NCI-H1417 treated with DMSO at 0.1 percent for 48 hours (cell line): Measurements from ENCODE around the gene OBI1.

Source experiments
- DNase-seq: peaks from one replicate; lab custom pipeline; 2025; lab: John Stamatoyannopoulos, UW

Gene OBI1

DNA sequence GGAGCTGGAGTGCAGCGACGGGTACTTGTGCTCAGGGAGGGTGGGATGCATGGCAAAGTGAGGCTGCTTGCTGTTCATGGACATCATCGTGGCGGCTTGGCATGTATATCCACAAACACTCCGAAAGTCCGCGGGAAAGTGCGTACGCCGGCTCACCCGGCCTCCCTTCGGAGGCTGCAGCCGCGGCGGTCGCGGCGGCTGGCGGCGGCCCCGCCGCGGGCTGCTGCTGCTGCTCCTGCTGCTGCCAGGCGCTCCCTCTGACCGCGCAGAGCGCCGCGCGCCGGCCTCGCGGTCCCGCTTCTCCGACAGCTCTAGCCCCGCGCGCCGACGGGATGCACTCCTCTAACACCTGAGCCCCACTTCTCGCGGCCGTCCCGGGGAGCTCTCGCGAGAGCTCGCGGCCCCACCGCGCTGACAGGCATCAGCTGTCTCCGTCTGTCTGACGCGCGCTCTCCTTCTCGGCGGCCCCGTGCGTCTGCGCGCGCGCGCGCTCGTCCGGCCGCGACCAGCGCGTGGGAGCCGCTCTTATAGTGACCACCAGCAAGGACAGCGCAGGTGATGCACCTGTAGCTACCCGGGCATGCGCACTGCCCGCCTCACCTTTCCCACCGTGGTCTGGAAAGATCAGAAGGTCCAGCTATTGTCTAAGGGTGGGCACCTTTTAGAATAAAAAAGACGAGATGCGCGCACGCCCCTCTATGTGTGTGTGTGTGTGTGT is 55.6 kb downstream of the OBI1 start, which contains the start of gene POU4F1:
Gene POU4F1, minus strand, starts transcription at position 313 of the 718 bp plus-strand sequence. Its CDS starts 226 bp downstream, at position 87.
- DNase-seq: peak; percentile 78

DNA sequence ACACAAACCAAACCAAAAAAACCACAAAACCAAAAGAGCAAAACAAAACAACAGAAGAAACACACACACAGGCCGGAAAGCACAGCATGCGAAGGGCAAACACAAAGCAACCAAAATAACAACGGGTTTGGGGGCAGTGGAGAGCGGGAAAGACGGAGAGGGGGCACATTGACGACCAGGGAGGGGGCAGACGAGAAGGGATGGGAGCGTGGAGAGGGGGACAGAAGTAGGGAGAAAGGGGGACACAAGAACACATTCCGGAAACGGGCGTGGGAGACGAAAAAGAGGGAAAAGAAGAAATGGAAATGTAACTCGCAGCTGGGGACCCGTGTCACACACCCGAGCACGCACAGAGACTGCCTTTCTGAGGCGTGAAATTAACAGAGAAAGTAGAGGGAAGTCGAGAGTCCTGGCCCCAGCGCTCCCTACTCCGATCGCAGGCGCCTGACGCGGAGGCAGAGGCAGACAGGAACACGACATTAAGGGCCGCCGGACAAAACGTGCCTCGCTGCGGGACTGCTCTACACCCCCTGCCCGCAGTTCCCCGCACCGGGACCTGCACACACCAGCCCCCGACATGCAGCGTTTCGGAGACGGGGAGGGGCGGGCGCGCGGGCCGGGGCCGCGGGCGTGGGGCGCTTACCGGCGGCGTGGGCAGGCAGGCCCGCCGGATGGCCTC is 56.3 kb downstream of the OBI1 start:
- DNase-seq: no peak

DNA sequence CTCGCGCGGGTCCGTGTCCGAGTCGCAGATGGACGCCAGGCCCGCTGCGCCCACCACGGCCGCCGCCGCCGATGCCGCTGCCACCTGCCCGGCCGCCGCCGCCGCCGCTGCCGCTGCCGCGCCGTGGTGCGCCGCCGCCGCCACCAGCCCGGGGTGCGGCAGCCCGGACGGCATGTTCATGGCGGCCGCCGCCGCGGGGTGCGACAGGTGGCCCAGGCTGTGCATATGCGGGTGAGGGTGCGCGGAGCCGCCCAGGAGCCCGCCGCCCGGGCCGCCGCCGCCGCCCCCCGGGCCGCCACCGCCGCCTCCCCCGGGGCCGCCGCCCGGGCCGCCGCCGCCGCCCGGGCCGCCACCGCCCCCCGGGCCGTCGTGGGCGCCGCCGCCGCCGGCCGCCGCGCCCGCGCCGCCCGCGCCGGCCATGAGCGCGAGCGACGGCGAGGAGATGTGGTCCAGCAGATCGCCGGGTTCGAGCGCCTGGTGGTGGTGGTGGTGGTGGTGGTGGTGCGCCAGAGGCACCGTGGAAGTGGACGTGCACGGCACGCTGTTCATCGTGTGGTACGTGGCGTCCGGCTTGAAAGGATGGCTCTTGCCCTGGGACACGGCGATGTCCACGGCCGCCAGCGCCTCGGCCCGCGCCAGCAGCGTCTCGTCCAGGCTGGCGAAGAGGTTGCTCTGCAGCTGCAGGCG is 56.9 kb downstream of the OBI1 start:
- DNase-seq: no peak

DNA sequence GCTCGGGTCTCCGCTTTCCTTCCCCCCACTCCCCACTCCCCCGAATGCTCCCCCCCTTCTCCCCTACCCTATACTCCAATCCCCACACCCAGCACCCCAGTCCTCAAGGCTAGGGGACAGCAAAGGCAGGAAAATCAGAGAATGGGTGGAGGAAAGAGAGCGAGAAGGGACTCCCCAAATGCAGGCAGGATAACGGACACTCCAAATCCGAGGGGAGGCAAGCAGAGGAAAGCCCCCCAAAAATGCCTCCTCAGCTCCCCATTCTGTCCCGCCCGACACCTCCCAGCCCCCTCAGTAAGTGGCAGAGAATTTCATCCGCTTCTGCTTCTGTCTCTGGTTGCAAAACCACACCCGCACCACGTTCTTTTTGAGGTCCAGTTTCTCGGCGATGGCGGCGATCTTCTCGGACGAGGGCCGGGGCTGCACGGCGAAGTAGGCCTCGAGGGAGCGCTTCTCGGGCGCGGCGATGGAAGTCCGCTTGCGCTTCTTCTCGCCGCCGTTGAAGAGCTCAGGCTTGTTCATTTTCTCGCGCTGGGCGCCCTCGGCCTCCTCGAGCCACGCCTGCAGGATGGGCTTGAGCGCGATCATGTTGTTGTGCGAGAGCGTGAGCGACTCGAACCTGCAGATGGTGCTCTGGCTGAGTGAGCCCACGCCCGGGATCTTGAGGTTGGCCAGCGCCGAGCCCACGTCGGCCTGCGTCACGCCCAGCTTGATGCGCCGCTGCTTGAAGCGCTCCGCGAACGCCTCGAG is 57.7 kb downstream of the OBI1 start:
- no peak for DNase-seq

DNA sequence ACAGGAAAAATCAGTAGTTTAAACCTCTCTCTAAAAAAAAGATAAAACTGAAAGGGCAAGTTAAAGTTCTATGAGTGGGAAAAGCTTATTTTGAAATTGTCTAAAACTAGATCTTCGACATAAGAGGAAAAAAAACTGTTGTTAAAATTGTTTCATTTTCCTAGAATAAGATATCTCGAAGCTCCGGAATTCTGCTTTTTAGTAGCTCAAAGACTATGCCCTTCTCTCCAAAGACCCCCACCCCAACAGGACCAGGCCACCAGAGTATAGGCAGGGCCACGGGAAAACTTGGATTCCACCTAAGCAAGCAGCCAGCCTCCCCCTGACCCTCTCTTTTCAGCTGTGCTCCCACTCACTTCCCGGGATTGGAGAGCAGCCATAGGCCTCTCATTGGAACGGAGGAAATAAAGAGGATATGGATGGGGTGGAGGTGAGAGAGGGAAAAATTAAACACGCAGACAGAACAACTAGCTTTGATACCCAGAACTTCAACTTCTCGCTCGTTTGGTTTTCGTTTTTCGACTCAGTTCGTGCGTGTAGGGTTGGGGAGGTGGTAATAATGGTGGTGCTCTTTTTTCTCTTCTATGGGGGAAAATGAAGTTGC is 58.6 kb downstream of the OBI1 start:
- no peak for DNase-seq

- DNase-seq: no peak
These were observed 59.2 kb downstream of the OBI1 start for GRCh38 chr13:78599645-78600279.

GRCh38 chr13:78598966-78599644 is 59.9 kb downstream of the OBI1 start:
- no peak for DNase-seq

DNA sequence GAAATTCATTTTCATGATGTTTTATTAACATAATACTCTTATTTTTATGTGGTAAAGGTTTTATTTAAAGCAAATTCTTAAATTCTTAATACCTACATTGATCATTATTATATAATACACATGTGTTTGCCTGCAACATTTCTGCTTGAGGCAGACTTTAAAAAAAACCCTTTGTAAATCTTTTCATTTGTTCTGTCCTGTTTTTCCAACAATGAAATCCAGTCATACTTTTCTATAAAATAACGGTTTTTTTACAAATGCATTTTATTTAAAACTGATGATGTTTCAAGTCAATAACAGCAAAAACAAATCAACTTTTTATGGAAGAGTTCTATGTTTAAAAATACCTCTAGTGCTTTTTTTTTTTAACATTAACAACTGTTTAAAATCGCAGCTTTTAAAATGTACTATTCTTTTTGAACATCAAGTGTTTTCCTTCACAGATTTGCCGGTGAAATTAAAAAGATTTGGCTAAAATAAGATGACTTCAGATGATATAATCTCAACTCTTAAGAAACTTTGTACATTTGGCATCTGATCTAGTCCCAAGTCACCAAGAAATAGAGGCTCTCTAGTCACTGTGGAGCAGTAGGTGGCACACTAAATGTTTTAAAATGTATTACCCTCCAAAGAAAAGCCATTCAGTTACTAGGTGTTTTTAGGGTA is 60.7 kb downstream of the OBI1 start:
- DNase-seq: no peak

GRCh38 chr13:78597602-78597932 is 61.4 kb downstream of the OBI1 start:
- no peak for DNase-seq

GRCh38 chr13:78596736-78597601 is 62.0 kb downstream of the OBI1 start:
- no peak for DNase-seq

DNA sequence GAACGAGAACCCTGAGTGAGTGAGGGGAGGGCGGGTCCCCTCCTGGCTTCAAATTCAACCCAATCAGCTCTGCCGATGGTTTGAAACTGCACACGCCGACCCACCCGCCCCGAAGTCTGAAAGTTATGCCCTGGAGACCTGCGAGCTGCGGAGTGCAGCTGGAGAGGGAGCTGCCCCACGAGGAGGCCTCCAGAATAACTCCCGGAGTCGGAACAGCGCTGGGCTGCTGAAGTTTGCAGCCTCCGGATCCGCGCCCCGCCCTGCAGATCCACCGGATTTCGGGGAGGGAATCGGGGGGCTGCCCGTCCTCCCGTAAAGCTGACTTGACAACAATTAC is 62.6 kb downstream of the OBI1 start:
- DNase-seq: no peak

- DNase-seq: no peak
These were observed 63.2 kb downstream of the OBI1 start for GRCh38 chr13:78595495-78596398.

DNA sequence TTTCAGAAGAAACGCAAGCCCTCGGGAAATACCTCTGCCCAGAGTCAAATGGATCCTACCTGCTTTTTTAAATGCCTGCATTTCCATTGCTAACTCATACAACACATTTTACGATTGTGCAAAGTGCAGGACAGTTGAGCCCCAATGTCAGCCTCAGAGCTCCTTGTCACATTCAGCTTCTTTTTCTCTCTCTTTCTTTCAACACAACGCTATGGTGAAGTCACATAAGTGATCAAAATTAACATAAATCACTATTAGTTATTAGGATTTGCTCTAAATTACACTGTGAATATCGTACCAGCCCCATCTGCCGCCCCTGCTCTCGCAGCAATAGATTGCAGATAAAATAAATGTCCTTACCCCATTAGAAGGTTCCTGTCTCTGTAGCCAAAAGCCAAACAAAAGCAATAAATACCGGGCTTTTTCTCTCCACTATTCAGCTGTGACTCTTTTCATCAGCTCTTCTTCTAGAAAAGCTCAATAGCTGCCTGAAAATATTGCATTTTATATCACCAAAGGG is 64.4 kb downstream of the OBI1 start:
- DNase-seq: no peak

DNA sequence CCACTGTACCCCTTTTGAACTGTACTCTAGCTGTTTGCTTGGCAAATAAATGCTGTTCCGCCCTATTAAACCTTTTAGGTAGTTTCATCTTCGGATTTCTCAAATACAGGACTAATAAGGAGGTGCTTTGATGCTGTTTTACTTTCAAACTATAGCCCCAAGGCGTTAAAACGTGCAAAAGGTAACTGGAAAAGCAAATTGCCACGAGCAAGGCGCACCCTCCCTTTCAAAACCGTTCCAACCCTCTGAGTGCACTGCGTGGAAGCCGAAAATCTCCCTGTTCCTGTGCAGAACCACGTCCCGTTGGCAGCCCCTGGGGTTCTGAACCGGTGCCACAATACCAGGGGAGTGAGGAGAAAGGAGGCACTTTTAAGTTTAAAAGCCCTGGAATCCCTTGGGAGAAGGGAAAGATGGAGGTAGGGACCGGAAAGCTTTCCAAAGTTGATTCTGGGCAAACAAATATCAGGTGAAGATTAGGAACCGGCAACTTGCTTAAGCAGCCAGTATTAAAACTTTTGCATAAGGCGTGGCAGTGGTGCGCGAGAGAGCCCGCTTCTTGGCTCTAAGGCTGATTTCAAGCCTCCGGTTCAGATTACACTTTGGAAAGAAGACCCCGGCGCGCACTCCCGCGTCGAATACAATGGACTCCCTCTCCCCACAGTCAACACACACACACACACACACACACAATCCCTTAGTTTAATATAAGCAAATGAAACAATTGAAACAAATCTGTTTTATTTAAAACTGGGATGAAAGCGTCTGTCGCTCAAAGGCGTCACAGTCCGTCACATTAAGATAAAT is 65.1 kb downstream of the OBI1 start:
- peak; percentile 54 for DNase-seq

- no peak for DNase-seq
These were observed 65.8 kb downstream of the OBI1 start for GRCh38 chr13:78593129-78593528.

- DNase-seq: no peak
These were observed 66.4 kb downstream of the OBI1 start for GRCh38 chr13:78592584-78592983.

GRCh38 chr13:78589206-78589605 is 69.7 kb downstream of the OBI1 start:
- no peak for DNase-seq
